ENCODE results near the gene CD82. TPM values are rescaled to one million over a fixed set of nuclear protein-coding genes. Genes with fewer than 3 reads are reported as not detected.

The CD82 gene, protein sequence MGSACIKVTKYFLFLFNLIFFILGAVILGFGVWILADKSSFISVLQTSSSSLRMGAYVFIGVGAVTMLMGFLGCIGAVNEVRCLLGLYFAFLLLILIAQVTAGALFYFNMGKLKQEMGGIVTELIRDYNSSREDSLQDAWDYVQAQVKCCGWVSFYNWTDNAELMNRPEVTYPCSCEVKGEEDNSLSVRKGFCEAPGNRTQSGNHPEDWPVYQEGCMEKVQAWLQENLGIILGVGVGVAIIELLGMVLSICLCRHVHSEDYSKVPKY
- 100 to 1,000 TPM; 243 to 277 TPM for total RNA-seq

DNA sequence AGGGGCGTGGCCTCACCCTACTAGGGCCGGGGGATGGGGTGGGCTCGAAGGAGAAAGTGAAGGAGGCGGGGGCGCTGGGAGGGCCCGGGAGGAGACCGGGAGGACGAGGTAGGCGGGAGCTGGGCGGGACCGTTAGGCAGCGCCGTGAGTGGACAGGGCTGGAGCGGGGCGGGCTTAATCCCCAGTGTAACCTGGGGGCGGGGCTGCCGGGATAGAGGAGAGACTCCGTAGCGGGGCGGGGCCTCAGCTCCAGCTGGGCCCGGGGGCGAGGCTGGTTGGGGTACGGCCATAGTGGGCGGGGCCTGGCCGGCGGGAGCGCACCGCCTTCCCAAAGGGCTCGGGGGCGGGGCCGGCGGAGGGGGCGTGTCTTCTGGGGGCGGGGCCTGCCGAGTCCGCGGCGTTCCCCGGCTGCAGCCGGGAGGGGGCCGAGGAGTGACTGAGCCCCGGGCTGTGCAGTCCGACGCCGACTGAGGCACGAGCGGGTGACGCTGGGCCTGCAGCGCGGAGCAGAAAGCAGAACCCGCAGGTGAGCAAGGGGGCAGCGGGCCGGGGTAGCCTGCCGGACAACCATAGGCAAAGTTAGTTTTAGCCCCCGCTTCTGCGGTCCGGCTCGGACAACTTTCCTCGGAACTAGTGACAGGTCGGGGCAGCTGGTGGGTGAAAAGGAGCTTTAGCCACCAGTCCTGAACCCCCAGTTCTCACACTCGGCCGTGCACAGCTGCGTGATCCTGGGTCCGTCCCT lies at the start of gene CD82:
TSS of gene CD82 (plus strand) at position 453 of the 742 bp plus-strand sequence. CDS start 29,000 bp downstream, outside the sequence.
- intact Hi-C loops (cut with micrococcal nuclease): loop anchor here (1.0 to 10.0 kb wide), 10 partner anchors 10 to 1559 kb away; partner anchors contain the start of genes CRY2, PEX16, PHF21A and PRDM11
- POLR2A ChIA-PET: interaction anchor here (1.0 to 3.1 kb wide), 8 partner anchors 9 to 59 kb away, joined by 3 to 11 read pairs (median 4); no protein-coding TSS in a partner anchor

GRCh38 chr11:44516688-44517507 lies 48.6 kb upstream of the CD82 start:
- no peaks in the 10 kb centered on the region for H3K4me1 Mint-ChIP-seq (ENCODE audit: low read depth)
- H3K4me3 Mint-ChIP-seq: no peak overlapping the region
- DNase-seq: no peak
- H3K9me3 Mint-ChIP-seq: no peaks in the 10 kb centered on the region
- no peaks in the 10 kb centered on the region for H3K36me3 Mint-ChIP-seq
- POLR2A ChIA-PET: no interaction called here
- intact Hi-C loops (cut with micrococcal nuclease): no loop called here
- H3K27me3 Mint-ChIP-seq: peaks cover 16% of the 10 kb centered on the region
- H3K27ac Mint-ChIP-seq: no peak overlapping the region
- CTCF ChIA-PET: no interaction called here

More for the DNA sequence above, at the start of gene CD82:
- Mint-ChIP-seq H3K36me3 (peaks cover 30% of the 10 kb centered on the region), H3K4me3 (peak within 1 kb of the TSS; percentile 85), H3K4me1 (ENCODE audit: low read depth) (peaks cover 56% of the 10 kb centered on the region), H3K27ac (peak within 1 kb of the TSS; percentile 90), H3K9me3 (no peaks in the 10 kb centered on the region), H3K27me3 (no peaks in the 10 kb centered on the region)
- DNase-seq: peak; percentile 100
- CTCF ChIA-PET: interaction anchor here (0.6 to 15.0 kb wide), 9 partner anchors 9 to 371 kb away, joined by 3 to 576 read pairs (median 5); no protein-coding TSS in a partner anchor

- Mint-ChIP-seq H3K4me3 (no peak overlapping the region), H3K27ac (no peak overlapping the region), H3K27me3 (peaks cover 17% of the 10 kb centered on the region), H3K9me3 (no peaks in the 10 kb centered on the region), H3K36me3 (no peaks in the 10 kb centered on the region), H3K4me1 (ENCODE audit: low read depth) (no peaks in the 10 kb centered on the region)
- ChIA-PET POLR2A (no interaction called here), CTCF (no interaction called here)
- intact Hi-C loops (cut with micrococcal nuclease): no loop called here
- no peak for DNase-seq
Observed at GRCh38 chr11:44517541-44517940, 47.9 kb upstream of the CD82 start.

- POLR2A ChIA-PET: no interaction called here
- Mint-ChIP-seq H3K4me1 (ENCODE audit: low read depth) (no peaks in the 10 kb centered on the region), H3K9me3 (no peaks in the 10 kb centered on the region), H3K27ac (no peak overlapping the region), H3K36me3 (no peaks in the 10 kb centered on the region), H3K27me3 (peaks cover 22% of the 10 kb centered on the region), H3K4me3 (no peak overlapping the region)
- DNase-seq: no peak
- CTCF ChIA-PET: interaction anchor here (1.2 to 1.3 kb wide), 2 partner anchors 154 to 252 kb away, joined by 3 read pairs; no protein-coding TSS in a partner anchor
- intact Hi-C loops (cut with micrococcal nuclease): no loop called here
Observed at GRCh38 chr11:44518968-44519550, 46.4 kb upstream of the CD82 start.

DNA sequence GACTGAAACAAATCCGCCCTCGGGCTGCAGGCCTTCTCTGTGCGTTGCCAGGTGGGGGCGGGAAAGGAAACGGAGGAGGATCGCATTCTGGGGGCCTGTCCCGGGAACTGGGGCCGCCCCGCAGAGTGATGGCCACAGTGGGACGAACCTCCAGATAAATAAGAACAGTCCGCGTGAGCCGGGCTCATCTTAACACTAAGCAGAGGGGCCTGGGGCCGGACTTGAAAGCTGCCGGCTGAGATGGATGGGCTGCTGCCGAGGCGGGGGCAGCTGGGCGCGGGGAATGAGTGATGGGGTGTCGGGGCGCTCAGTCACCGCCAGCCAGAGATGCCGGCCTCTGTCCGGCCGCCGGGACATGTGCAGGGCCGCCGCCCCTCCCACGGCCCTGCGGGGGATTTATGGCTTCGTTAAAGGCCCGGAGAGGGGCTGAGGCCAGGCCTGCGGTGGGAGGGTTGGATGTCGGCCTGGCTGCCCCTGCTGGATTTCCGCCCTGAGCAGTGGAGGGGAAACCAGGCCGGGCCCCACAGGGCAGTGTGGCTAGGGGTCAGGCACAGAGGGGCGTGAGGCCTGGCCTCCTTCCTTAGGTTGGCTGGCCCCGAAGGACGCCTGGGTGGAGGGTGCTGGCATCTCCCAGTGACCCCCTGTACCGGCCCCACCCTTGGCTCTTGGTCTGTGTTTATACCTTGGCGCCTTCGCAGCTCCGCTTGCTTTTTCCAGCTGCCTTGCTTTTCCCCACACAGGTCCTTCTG lies 45.3 kb upstream of the CD82 start:
- intact Hi-C loops (cut with micrococcal nuclease): no loop called here
- H3K36me3 Mint-ChIP-seq: no peaks in the 10 kb centered on the region
- ChIA-PET CTCF (interaction anchor here (1.2 to 1.3 kb wide), 2 partner anchors 155 to 254 kb away, joined by 3 read pairs; no protein-coding TSS in a partner anchor), POLR2A (no interaction called here)
- H3K4me3 Mint-ChIP-seq: no peak overlapping the region
- peaks cover 22% of the 10 kb centered on the region for H3K27me3 Mint-ChIP-seq
- no peaks in the 10 kb centered on the region for H3K4me1 Mint-ChIP-seq (ENCODE audit: low read depth)
- H3K9me3 Mint-ChIP-seq: no peaks in the 10 kb centered on the region
- no peak overlapping the region for H3K27ac Mint-ChIP-seq
- DNase-seq: no peak

GRCh38 chr11:44521148-44521547 lies 44.3 kb upstream of the CD82 start:
- Mint-ChIP-seq H3K27ac (no peak overlapping the region), H3K4me1 (ENCODE audit: low read depth) (no peaks in the 10 kb centered on the region), H3K9me3 (no peaks in the 10 kb centered on the region), H3K27me3 (peaks cover 27% of the 10 kb centered on the region), H3K4me3 (no peak overlapping the region), H3K36me3 (no peaks in the 10 kb centered on the region)
- POLR2A ChIA-PET: no interaction called here
- intact Hi-C loops (cut with micrococcal nuclease): no loop called here
- no peak for DNase-seq
- CTCF ChIA-PET: interaction anchor here (4.9 to 5.1 kb wide), 2 partner anchors 14 to 19 kb away, joined by 41 to 60 read pairs; no protein-coding TSS in a partner anchor

GRCh38 chr11:44522294-44522693 lies 43.2 kb upstream of the CD82 start:
- no peaks in the 10 kb centered on the region for H3K36me3 Mint-ChIP-seq
- H3K4me3 Mint-ChIP-seq: no peak overlapping the region
- peaks cover 27% of the 10 kb centered on the region for H3K27me3 Mint-ChIP-seq
- CTCF ChIA-PET: interaction anchor here (0.7 to 5.1 kb wide), 6 partner anchors 10 to 383 kb away, joined by 3 to 60 read pairs (median 14); no protein-coding TSS in a partner anchor
- POLR2A ChIA-PET: no interaction called here
- H3K4me1 Mint-ChIP-seq (ENCODE audit: low read depth): peaks cover 5% of the 10 kb centered on the region
- H3K9me3 Mint-ChIP-seq: no peaks in the 10 kb centered on the region
- intact Hi-C loops (cut with micrococcal nuclease): no loop called here
- H3K27ac Mint-ChIP-seq: no peak overlapping the region
- DNase-seq: no peak

- CTCF ChIA-PET: interaction anchor here (0.6 to 5.1 kb wide), 7 partner anchors 9 to 673 kb away, joined by 3 to 60 read pairs (median 4); no protein-coding TSS in a partner anchor
Observed at GRCh38 chr11:44524346-44524745, 41.1 kb upstream of the CD82 start.

GRCh38 chr11:44524751-44525201 lies 40.7 kb upstream of the CD82 start:
- H3K27ac Mint-ChIP-seq: no peak overlapping the region
- intact Hi-C loops (cut with micrococcal nuclease): no loop called here
- POLR2A ChIA-PET: no interaction called here
- CTCF ChIA-PET: interaction anchor here (0.6 to 5.1 kb wide), 5 partner anchors 10 to 672 kb away, joined by 3 to 60 read pairs (median 6); no protein-coding TSS in a partner anchor
- DNase-seq: no peak
- no peak overlapping the region for H3K4me3 Mint-ChIP-seq
- H3K36me3 Mint-ChIP-seq: no peaks in the 10 kb centered on the region
- H3K9me3 Mint-ChIP-seq: no peaks in the 10 kb centered on the region
- peaks cover 21% of the 10 kb centered on the region for H3K4me1 Mint-ChIP-seq (ENCODE audit: low read depth)
- H3K27me3 Mint-ChIP-seq: peaks cover 20% of the 10 kb centered on the region

More at GRCh38 chr11:44524346-44524745, 41.1 kb upstream of the CD82 start:
- Mint-ChIP-seq H3K27ac (no peak overlapping the region), H3K4me1 (ENCODE audit: low read depth) (peaks cover 19% of the 10 kb centered on the region), H3K4me3 (no peak overlapping the region), H3K36me3 (no peaks in the 10 kb centered on the region), H3K9me3 (no peaks in the 10 kb centered on the region), H3K27me3 (peaks cover 24% of the 10 kb centered on the region)
- POLR2A ChIA-PET: interaction anchor here (0.5 kb wide), 1 partner anchor 98 kb away, joined by 3 read pairs; no protein-coding TSS in a partner anchor
- intact Hi-C loops (cut with micrococcal nuclease): no loop called here
- DNase-seq: no peak

DNA sequence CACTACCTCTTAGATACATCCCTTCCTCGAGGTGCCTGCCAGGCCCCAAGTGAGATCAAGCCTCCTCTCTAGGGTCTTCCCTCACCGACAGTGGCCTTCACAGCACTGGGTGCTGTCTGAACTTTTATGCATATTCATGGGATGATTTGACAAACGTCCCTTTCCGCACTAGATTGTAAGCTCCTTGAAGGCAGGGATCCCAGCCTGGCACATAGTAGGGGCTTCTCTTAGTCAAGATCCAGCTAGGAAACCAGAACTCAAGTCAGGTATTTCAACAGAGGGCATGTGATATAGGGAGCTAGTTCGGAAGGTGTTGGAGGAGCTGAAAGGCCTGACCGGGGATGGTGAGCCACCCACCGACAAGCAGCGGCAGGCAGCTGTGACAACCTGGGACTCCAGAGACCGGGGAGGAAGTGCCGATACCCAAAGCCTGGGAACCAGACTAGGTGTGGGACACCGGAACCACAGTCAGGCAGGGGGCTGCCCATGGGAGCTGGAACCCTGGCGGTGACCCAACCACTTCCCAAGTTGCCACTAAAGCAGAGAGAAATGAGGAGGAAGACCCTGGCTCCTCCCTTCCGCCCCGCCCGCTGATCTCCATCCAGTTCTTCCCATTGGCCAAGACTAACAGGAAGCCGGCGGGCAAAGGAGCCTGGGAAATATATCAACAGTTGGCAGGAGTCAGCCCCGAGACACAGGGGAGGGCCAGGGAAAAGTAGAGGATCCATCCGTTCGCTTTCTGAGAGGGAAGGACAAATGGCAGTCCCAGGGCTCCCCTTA lies 39.8 kb upstream of the CD82 start:
- Mint-ChIP-seq H3K27ac (no peak overlapping the region), H3K4me3 (no peak overlapping the region), H3K27me3 (peaks cover 17% of the 10 kb centered on the region), H3K4me1 (ENCODE audit: low read depth) (peaks cover 28% of the 10 kb centered on the region), H3K36me3 (no peaks in the 10 kb centered on the region), H3K9me3 (no peaks in the 10 kb centered on the region)
- DNase-seq: no peak
- intact Hi-C loops (cut with micrococcal nuclease): no loop called here
- ChIA-PET POLR2A (no interaction called here), CTCF (interaction anchor here (0.6 to 5.1 kb wide), 5 partner anchors 10 to 385 kb away, joined by 3 to 60 read pairs (median 3); no protein-coding TSS in a partner anchor)

Measured in activated CD4-positive, alpha-beta memory T cell treated with anti-CD3 and anti-CD28 coated beads for 36 hours (primary cell).